Fibroblast of pulmonary artery (primary cell): Measurements from ENCODE around the gene ESPN.

Experiments used
- DNase-seq: peaks from one replicate; pipeline ENCODE4 v3.0.0-alpha.2; 2010; ENCODE audit warnings: low read depth
- H3K4me3 ChIP-seq: replicated peaks from 2 replicates; pipeline ENCODE4 v1.5.1; 2011; ENCODE audit warnings: low read depth, mild to moderate bottlenecking, control low read depth, low read length, moderate library complexity
- TF ChIP-seq, protein P1 (sequence below): IDR thresholded peaks from 2 replicates; pipeline ENCODE4 v1.5.1; 2011; ENCODE audit warnings: mild to moderate bottlenecking, control low read depth, low read length, inconsistent platforms; ENCODE audit errors: missing control alignments

ESPN gene

DNA sequence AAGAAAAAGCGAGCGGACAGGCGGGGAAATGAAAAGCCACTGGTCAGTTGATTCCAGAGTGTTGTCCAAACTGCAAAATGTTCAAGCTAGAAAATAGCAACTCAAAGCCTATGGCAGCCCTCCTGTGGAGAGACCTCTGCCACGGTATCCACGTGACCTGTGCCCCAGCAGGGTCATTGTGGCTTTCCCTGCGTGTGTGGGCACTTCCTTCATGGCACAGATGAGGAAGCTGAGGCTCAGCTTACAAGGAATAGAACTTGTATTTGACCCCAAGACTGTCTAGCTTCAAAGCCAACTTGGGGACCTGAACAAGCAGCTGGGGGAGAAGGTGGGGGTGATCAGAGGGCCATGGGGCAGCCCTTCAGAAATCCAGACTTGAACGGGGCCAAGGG lies 82.5 kb downstream of the ESPN start:
- no peak for DNase-seq
- no peak overlapping the region for H3K4me3 ChIP-seq
- TF ChIP-seq, protein P1, sequence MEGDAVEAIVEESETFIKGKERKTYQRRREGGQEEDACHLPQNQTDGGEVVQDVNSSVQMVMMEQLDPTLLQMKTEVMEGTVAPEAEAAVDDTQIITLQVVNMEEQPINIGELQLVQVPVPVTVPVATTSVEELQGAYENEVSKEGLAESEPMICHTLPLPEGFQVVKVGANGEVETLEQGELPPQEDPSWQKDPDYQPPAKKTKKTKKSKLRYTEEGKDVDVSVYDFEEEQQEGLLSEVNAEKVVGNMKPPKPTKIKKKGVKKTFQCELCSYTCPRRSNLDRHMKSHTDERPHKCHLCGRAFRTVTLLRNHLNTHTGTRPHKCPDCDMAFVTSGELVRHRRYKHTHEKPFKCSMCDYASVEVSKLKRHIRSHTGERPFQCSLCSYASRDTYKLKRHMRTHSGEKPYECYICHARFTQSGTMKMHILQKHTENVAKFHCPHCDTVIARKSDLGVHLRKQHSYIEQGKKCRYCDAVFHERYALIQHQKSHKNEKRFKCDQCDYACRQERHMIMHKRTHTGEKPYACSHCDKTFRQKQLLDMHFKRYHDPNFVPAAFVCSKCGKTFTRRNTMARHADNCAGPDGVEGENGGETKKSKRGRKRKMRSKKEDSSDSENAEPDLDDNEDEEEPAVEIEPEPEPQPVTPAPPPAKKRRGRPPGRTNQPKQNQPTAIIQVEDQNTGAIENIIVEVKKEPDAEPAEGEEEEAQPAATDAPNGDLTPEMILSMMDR: no peak

DNA sequence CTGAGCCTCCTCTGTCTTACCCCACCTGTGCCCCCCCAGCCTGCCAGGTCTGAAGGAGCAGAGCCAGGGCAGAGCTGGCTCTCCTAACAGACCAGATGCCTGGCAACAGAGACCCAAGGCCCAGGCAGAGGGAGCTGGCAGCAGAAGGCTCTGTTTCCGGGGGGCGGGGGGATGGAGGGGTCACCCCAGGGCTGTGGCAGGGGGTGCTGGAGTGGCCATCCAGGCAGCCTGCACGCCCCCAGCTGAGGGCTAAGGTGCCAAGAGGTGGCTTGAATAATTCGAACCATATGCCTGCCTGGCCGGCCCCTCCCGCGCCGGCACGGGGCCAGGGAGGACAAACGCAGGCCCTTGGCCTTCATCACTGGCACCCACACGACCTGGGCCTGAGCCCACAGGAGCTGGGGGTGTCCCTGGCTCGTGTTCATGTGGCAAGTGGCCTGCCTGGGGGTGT lies 82.9 kb downstream of the ESPN start:
- TF ChIP-seq, protein P1: no peak
- DNase-seq: no peak
- H3K4me3 ChIP-seq: no peak overlapping the region

DNA sequence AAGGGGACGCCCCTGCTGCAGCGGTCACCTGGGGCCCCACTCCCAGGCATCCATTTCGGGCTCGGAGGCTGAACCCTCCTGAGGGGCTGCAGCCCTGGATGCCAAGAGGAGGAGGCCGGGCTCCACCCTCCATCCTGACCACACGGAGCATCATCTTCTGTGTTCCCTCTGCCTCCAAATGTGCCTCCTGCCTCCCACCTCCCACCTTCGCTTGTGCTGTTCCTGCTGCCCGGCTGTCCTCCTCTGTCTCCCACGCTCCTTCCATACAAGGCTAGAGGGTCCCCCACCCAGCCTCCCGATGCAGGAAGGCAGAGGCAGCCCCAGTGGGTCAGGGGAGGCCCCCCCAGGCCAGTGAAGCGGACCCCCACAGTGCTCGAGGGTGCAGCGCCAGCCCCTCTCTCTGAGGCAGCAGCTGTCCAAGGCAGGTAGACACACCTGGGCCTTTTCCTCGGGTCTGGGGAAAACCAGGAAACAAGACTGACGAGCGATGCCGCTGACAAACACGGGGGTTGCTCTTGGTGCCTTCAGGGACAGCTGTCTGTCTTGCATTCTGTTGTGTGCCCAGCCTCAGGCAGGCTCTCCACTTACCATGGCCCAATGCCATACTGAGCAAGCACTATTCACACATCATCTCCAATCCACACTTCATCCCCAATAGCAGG lies 83.7 kb downstream of the ESPN start:
- TF ChIP-seq, protein P1: no peak
- no peak for DNase-seq
- no peak overlapping the region for H3K4me3 ChIP-seq

DNA sequence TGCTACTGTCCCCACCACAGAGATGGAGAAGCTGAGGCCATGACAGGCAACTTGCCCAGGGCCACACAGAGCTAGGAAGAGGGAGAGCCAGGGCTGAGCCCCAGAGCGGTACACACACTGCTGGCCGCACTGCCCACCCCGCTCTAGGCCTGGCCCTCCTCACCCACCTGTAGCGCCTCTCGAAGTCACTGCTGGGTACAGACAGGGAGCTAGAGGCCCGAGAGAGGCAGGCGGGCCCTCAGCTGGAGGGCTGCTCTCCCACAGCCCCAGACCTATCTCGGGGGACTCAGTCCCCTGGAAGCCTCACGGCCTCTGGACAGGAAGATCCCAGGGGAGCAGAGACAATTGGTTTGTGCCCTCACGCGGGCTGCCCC lies 84.2 kb downstream of the ESPN start:
- TF ChIP-seq, protein P1: no peak
- DNase-seq: no peak
- H3K4me3 ChIP-seq: no peak overlapping the region

DNA sequence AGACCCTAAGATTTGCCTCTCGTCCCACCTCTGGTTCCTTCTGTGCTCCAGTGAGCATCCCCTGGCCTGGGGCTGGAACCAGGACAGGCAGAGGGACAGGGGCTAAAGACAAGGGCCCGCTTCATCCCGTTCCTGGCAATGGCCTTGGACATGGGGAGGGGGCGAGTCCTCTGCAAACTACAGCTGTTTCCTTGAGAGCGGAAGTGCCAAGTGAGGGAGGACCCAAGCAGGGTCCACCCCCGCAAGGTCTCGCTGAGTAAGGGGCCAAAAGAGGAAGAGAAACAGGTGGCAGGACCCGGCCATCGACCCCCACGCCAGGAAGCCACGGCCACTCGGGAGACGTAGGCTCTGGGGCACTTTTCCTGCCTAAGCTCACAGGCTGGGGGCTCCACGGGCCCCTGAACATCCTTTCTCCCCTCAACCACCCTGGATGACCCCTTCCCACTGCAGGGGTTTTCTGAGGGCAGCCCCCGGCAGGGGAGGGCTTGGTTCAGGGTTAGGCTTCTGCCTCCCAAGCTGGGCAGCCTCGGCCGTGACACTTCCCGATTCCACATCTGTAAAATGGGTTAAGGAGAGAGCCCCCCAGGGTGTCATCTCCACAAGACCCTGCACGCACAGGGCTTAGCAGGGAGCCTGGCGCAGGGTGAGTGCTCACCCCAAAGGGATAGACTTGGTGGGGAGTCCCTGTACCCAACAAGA lies 84.8 kb downstream of the ESPN start:
- no peak for DNase-seq
- TF ChIP-seq, protein P1: no peak
- H3K4me3 ChIP-seq: no peak overlapping the region

DNA sequence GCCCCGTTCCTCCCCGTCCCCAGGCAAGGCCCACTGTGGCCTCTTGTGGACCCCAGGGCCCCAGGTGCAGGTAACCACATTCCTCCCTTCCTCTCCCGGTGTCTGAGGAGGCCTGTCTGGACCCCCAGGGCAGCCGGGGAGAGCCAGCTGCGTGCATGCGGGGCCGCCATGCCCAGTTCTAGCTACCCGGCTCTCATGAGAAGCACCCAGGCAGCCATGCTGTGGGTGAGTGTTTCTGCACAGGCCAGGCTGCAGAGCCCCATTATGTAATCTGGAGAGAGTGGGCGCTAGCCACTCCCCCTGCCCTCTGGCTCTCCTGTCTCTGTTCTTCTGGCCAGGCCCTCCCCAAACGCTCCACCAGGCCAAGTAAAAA lies 85.3 kb downstream of the ESPN start:
- TF ChIP-seq, protein P1: no peak
- no peak overlapping the region for H3K4me3 ChIP-seq
- no peak for DNase-seq

DNA sequence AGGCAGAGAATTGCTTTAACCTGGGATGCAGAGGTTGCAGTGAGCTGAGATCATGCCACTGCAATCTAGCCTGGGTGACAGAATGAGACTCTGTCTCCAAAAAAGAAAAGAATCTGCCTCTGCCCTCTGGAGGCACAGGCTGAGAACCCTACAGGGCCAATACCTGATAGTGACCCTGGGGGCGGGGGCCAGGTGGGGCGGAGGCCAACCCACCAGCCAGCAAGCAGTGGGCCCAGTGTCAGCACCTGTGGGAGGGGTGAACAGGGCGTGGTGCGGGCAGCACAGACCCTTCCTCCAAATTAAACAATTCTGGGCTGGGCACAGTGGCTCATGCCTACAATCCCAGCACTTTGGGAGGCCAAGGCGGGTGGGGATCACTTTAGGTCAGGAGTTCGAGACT lies 85.9 kb downstream of the ESPN start:
- no peak overlapping the region for H3K4me3 ChIP-seq
- TF ChIP-seq, protein P1: no peak
- DNase-seq: no peak
